Heart left ventricle (tissue), 16 donors: Measurements from ENCODE around the gene CHCHD1. TPM values are rescaled to one million over a fixed set of nuclear protein-coding genes. Genes with fewer than 3 reads are reported as not detected.
"Not testable (repeated sequence)": the region's sequence is repeated elsewhere in the genome, so short reads cannot be mapped to it uniquely, and the experiment has no call there.

Experiments
- ATAC-seq, 4 donors: fragments of 200-7000 bp; cut with Tn5 transposase; one replicate each; pipeline ENCODE4 v1.9.1; 2020 to 2022; ENCODE audit warnings: moderate library complexity in 4 of 4, mild to moderate bottlenecking in 3 of 4, moderate number of reproducible peaks in 1 of 4
- DNase-seq, 5 donors: peaks; one replicate each; pipeline ENCODE4 v3.0.0-alpha.2; 2020
- H3K27ac ChIP-seq, 12 donors: fragments of 200-600 bp; sonication (generic) in 4 of 12; one replicate each; pipeline versions ENCODE4 v1.5.0 to v1.8.0; 2016 to 2022; ENCODE audit warnings: mild to moderate bottlenecking in 2 of 12
- H3K27me3 ChIP-seq, 9 donors: fragments of 200-600 bp; sonication (generic) in 2 of 9; one replicate each; pipeline versions ENCODE4 v1.5.1 to v1.8.0; 2016 to 2022; ENCODE audit warnings: mild to moderate bottlenecking in 3 of 9
- H3K36me3 ChIP-seq, 9 donors: fragments of 200-600 bp; sonication (generic) in 2 of 9; one replicate each; pipeline versions ENCODE4 v1.5.0 to v1.8.0; 2018 to 2022; ENCODE audit warnings: mild to moderate bottlenecking in 2 of 9
- H3K4me1 ChIP-seq, 12 donors: fragments of 200-600 bp; sonication (generic) in 4 of 12; one replicate each; pipeline versions ENCODE4 v1.5.0 to v1.8.0; 2016 to 2022; ENCODE audit warnings: mild to moderate bottlenecking in 3 of 12
- H3K4me3 ChIP-seq, 12 donors: fragments of 200-600 bp; sonication (generic) in 4 of 12; one replicate each; pipeline versions ENCODE4 v1.5.0 to v1.8.0; 2017 to 2022; ENCODE audit warnings: mild to moderate bottlenecking in 9 of 12, moderate library complexity in 4 of 12
- H3K9me3 ChIP-seq, 12 donors: fragments of 200-600 bp; sonication (generic) in 4 of 12; one replicate each; pipeline versions ENCODE4 v1.5.0 to v1.8.0; 2016 to 2022; ENCODE audit warnings: mild to moderate bottlenecking in 1 of 12
- CTCF ChIP-seq, 12 donors: fragments of 200-600 bp; sonication (generic) in 4 of 12; IDR thresholded peaks; one replicate each; pipeline versions ENCODE4 v1.5.0 to v1.8.0; 2018 to 2022; ENCODE audit warnings: antibody characterized with exemption in 12 of 12, mild to moderate bottlenecking in 5 of 12
- POLR2A ChIP-seq, 2 donors: fragments of 450-650 bp; IDR thresholded peaks; one replicate each; pipeline ENCODE4 v1.6.1; 2017; ENCODE audit warnings: antibody characterized with exemption in 2 of 2, mild to moderate bottlenecking in 2 of 2, moderate library complexity in 2 of 2
- WGBS, 4 donors: extraction: QIAGEN DNeasy Blood & Tissue Kit in 2 of 4; methylation state at CpG; one replicate each; pipeline versions ENCODE4 v1.1.5 to v1.1.7; 2013 to 2018; 5-methylcytosine and 5-hydroxymethylcytosine counted together
- intact Hi-C, 10 donors: fragments of 100-400 bp; cut with DNase I; formaldehyde crosslinking; loops; one replicate each; pipeline versions ENCODE4 v1.11.1 to v1.14.2; 2022
- polyA plus RNA-seq, 2 donors: library from polyadenylated mRNA; stranded (reverse); fragments of 200-250 nt; gene quantifications; one replicate each; pipeline ENCODE4 v1.2.3, GENCODE V29; 2013
- total RNA-seq, 9 donors: library from RNA; depleted of rRNA in 2 of 9; stranded (reverse); fragments of >200 nt in 2 of 9; fragmentation: NEBNext Ultra II Directional in 3 of 9; extraction: Animal tissue kit (Norgen Biotek cat#: 25700) in 3 of 9; gene quantifications; one replicate each; pipeline versions ENCODE4 v1.1.0 to v1.2.4, GENCODE V29; 2016 to 2023
- donor health status: ischemic (EF 13 %, LVEDD 7.1; RV severe dilation, severe dysfunction).
- donor health status: healthy with polysubstance abuse.
- donor health status: DM: no; HTN: yes; CAD: no.
- donor health status: DM: no; HTN: no; CAD: no.
- donor health status: ischemic (EF 25% LVEDD 6.9; RV normal size, moderate dysfunction).
- donor health status: ischemic (EF 25% LVEDD 5.7; RV mildly dilated, moderate dysfunction).
- donor health status: healthy.
- donor health status: DM: yes; HTN: yes; CAD: no.
- donor health status: ischemic (EF 35%, LVEDD 5.7; RV mildly dilated, moderate dysfunction).
- donor health status: nonischemic (EF 11% LVEDD 7.7; RV severe dilation, severe dysfunction).
- donor health status: DM: yes; HTN: yes; CAD: no.
- donor health status: PGD.
- donor health status: ischemic (EF 29% LVEDD 5.4; RV normal size, mild dysfunction).
- donor health status: nonischemic (EF 23%, LVEDD 6.1; RV moderate dilation, normal function).

Gene CHCHD1
- total and polyA plus RNA-seq, 11 donors, result 17.3 to 77.9 (median 24.0) TPM

- TF ChIP-seq POLR2A (IDR thresholded peaks at IDR 0.05) (no peak), CTCF (IDR thresholded peaks at IDR 0.05) (no peak)
- WGBS, 4 donors, result 81 to 89% (median 85%) methylated on average over 9 to 16 of the region's 16 CpGs
- ATAC-seq, result no peak
- DNase-seq, result no peak
- Histone ChIP-seq H3K36me3 (peaks cover 0 to 57% (median 41%) of the 10 kb centered on the region in 9 donors), H3K9me3 (no peaks in the 10 kb centered on the region), H3K27ac (peak overlapping the region in 4 of 12 donors; percentile 14 to 67 (median 35)), H3K4me3 (peak overlapping the region in 1 of 12 donors; percentile 29), H3K27me3 (no peaks in the 10 kb centered on the region), H3K4me1 (peaks cover 5 to 42% (median 23%) of the 10 kb centered on the region in 12 donors)
- intact Hi-C loops, result loop anchor here in 3 of 10 donors (5.0 to 10.0 kb wide), 2 partner anchors 79 to 82 kb away; partner anchors contain the start of gene SYNPO2L (in 1 of the 3)
Measured at GRCh38 chr10:73734028-73734720, 47.7 kb upstream of the CHCHD1 start.

DNA sequence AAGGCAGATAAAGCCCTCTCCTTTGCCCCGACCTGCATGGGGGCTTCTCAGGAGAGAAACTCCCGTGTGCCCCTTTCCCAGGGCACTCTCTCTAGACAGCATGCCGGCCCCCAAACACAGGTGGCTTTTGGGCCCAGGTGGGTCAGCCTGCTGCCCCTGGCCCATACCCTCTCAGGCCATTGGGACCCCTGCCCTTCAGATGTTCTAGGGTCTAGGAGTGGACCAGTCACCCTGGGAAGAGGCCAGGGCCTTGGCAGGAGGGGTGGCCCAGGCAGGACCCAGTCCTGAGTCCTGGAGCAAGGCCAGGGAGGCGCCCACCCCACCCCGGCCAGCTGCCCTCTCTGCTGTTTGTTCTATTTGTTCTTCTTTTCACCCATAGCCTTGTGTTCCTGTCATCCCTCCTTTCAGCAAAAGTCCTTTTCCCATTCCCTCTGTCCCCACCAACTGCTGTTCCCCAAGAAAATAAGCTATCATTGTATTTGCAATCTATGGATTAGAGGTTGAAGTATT, 47.0 kb upstream of the CHCHD1 start:
- intact Hi-C loops, result loop anchor here in 3 of 10 donors (5.0 to 10.0 kb wide), 2 partner anchors 80 to 83 kb away; partner anchors contain the start of gene SYNPO2L (in 1 of the 3)
- Histone ChIP-seq H3K27ac (no peak overlapping the region), H3K9me3 (no peaks in the 10 kb centered on the region), H3K4me3 (no peak overlapping the region), H3K36me3 (peaks cover 0 to 64% (median 42%) of the 10 kb centered on the region in 9 donors), H3K4me1 (peaks cover 5 to 42% (median 19%) of the 10 kb centered on the region in 12 donors), H3K27me3 (no peaks in the 10 kb centered on the region)
- ATAC-seq (no peak), DNase-seq (peak in 1 of 5 donors; percentile 45)
- WGBS, 4 donors, result 78 to 87% (median 81%) methylated on average over 5 of the region's 5 CpGs
- TF ChIP-seq CTCF (IDR thresholded peaks at IDR 0.05) (no peak), POLR2A (IDR thresholded peaks at IDR 0.05) (no peak)

DNA sequence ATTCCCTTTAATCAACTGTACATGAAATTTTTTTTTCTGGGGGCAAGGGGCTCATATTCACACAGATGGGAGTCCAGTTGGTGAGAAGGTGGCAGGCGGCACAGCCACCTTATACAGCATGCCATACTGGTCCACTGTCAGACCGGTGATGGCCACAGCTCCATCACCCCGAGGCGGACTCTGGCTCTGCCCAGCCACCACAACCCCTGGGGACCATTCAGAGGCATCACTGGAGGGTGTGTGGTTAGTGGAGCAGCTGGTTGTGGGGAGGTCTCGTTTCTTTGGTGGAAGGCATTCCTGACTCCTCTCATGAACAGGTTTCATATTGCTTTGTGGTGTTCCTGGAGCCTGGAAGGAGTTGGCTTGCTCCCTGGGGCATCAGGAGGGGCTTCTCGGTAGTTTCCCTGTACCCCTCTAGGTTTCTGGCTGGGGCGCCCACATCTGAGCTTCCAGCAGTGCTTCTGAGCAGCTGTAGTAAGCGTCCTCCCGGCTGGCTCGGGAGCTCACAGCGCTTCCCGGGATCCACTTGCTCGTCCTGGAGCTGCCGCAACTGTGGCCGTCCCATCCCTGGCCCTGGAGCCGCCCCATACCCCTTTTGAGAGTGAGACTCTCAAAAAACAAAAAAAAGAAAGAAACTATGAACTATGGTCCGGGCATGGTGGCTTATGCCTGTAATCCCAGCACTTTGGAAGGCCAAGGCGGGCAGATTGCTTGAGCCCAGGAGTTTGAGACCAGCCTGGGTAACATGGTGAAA, 41.2 kb upstream of the CHCHD1 start:
- H3K4me3 ChIP-seq, DNase-seq, H3K9me3 ChIP-seq, ATAC-seq, H3K27ac ChIP-seq, H3K27me3 ChIP-seq: not testable (repeated sequence)
- intact Hi-C loops, result loop anchor here in 1 of 10 donors (10.0 kb wide), 1 partner anchor 86 kb away; the partner anchor contains the start of gene SYNPO2L
- peaks cover 0 to 28% (median 20%) of the 10 kb centered on the region in 12 donors for H3K4me1 ChIP-seq
- 92 to 97% (median 94%) methylated on average over 17 to 18 of the region's 18 CpGs for WGBS, 4 donors
- peaks cover 0 to 38% (median 29%) of the 10 kb centered on the region in 9 donors for H3K36me3 ChIP-seq

- H3K4me3 ChIP-seq, result no peak overlapping the region
- H3K9me3 ChIP-seq, result no peaks in the 10 kb centered on the region
- no peaks in the 10 kb centered on the region for H3K27me3 ChIP-seq
- peaks cover 0 to 38% (median 32%) of the 10 kb centered on the region in 12 donors for H3K4me1 ChIP-seq
- ATAC-seq (no peak), DNase-seq (no peak)
- H3K27ac ChIP-seq, result no peak overlapping the region
- TF ChIP-seq CTCF (IDR thresholded peaks at IDR 0.05) (no peak), POLR2A (IDR thresholded peaks at IDR 0.05) (no peak)
- intact Hi-C loops, result loop anchor here in 1 of 10 donors (10.0 kb wide), 1 partner anchor 88 kb away; the partner anchor contains the start of gene SYNPO2L
- WGBS, 4 donors, result 90 to 96% (median 91%) methylated on average over 5 of the region's 5 CpGs
- peaks cover 0 to 35% (median 28%) of the 10 kb centered on the region in 9 donors for H3K36me3 ChIP-seq
Measured at GRCh38 chr10:73742454-73742734, 39.5 kb upstream of the CHCHD1 start.
